Heart left ventricle (tissue), 16 donors: ENCODE results near the gene SMCO3. TPM values are rescaled to one million over a fixed set of nuclear protein-coding genes. Genes with fewer than 3 reads are reported as not detected.
A peak's percentile ranks its signal among the peaks of the same experiment; 100 is the strongest.

Experiments used
- ATAC-seq, 4 donors: fragments of 200-7000 bp; cut with Tn5 transposase; one replicate each; pipeline ENCODE4 v1.9.1; 2020 to 2022; ENCODE audit warnings: moderate library complexity in 4 of 4, mild to moderate bottlenecking in 3 of 4, moderate number of reproducible peaks in 1 of 4
- DNase-seq, 5 donors: peaks; one replicate each; pipeline ENCODE4 v3.0.0-alpha.2; 2020
- H3K27ac ChIP-seq, 12 donors: fragments of 200-600 bp; sonication (generic) in 4 of 12; one replicate each; pipeline versions ENCODE4 v1.5.0 to v1.8.0; 2016 to 2022; ENCODE audit warnings: mild to moderate bottlenecking in 2 of 12
- H3K27me3 ChIP-seq, 9 donors: fragments of 200-600 bp; sonication (generic) in 2 of 9; one replicate each; pipeline versions ENCODE4 v1.5.1 to v1.8.0; 2016 to 2022; ENCODE audit warnings: mild to moderate bottlenecking in 3 of 9
- H3K36me3 ChIP-seq, 9 donors: fragments of 200-600 bp; sonication (generic) in 2 of 9; one replicate each; pipeline versions ENCODE4 v1.5.0 to v1.8.0; 2018 to 2022; ENCODE audit warnings: mild to moderate bottlenecking in 2 of 9
- H3K4me1 ChIP-seq, 12 donors: fragments of 200-600 bp; sonication (generic) in 4 of 12; one replicate each; pipeline versions ENCODE4 v1.5.0 to v1.8.0; 2016 to 2022; ENCODE audit warnings: mild to moderate bottlenecking in 3 of 12
- H3K4me3 ChIP-seq, 12 donors: fragments of 200-600 bp; sonication (generic) in 4 of 12; one replicate each; pipeline versions ENCODE4 v1.5.0 to v1.8.0; 2017 to 2022; ENCODE audit warnings: mild to moderate bottlenecking in 9 of 12, moderate library complexity in 4 of 12
- H3K9me3 ChIP-seq, 12 donors: fragments of 200-600 bp; sonication (generic) in 4 of 12; one replicate each; pipeline versions ENCODE4 v1.5.0 to v1.8.0; 2016 to 2022; ENCODE audit warnings: mild to moderate bottlenecking in 1 of 12
- POLR2A ChIP-seq, 2 donors: fragments of 450-650 bp; IDR thresholded peaks; one replicate each; pipeline ENCODE4 v1.6.1; 2017; ENCODE audit warnings: antibody characterized with exemption in 2 of 2, mild to moderate bottlenecking in 2 of 2, moderate library complexity in 2 of 2
- WGBS, 4 donors: extraction: QIAGEN DNeasy Blood & Tissue Kit in 2 of 4; methylation state at CpG; one replicate each; pipeline versions ENCODE4 v1.1.5 to v1.1.7; 2013 to 2018; 5-methylcytosine and 5-hydroxymethylcytosine counted together
- intact Hi-C, 10 donors: fragments of 100-400 bp; cut with DNase I; formaldehyde crosslinking; loops; one replicate each; pipeline versions ENCODE4 v1.11.1 to v1.14.2; 2022
- polyA plus RNA-seq, 2 donors: library from polyadenylated mRNA; stranded (reverse); fragments of 200-250 nt; gene quantifications; one replicate each; pipeline ENCODE4 v1.2.3, GENCODE V29; 2013
- total RNA-seq, 9 donors: library from RNA; depleted of rRNA in 2 of 9; stranded (reverse); fragments of >200 nt in 2 of 9; fragmentation: NEBNext Ultra II Directional in 3 of 9; extraction: Animal tissue kit (Norgen Biotek cat#: 25700) in 3 of 9; gene quantifications; one replicate each; pipeline versions ENCODE4 v1.1.0 to v1.2.4, GENCODE V29; 2016 to 2023
- TF ChIP-seq, protein P1 (sequence below), 12 donors: fragments of 200-600 bp; sonication (generic) in 4 of 12; IDR thresholded peaks; one replicate each; pipeline versions ENCODE4 v1.5.0 to v1.8.0; 2018 to 2022; ENCODE audit warnings: antibody characterized with exemption in 12 of 12, mild to moderate bottlenecking in 5 of 12
- donor health status: ischemic (EF 13 %, LVEDD 7.1; RV severe dilation, severe dysfunction).
- donor health status: healthy with polysubstance abuse.
- donor health status: DM: no; HTN: yes; CAD: no.
- donor health status: DM: no; HTN: no; CAD: no.
- donor health status: ischemic (EF 25% LVEDD 6.9; RV normal size, moderate dysfunction).
- donor health status: ischemic (EF 25% LVEDD 5.7; RV mildly dilated, moderate dysfunction).
- donor health status: healthy.
- donor health status: DM: yes; HTN: yes; CAD: no.
- donor health status: ischemic (EF 35%, LVEDD 5.7; RV mildly dilated, moderate dysfunction).
- donor health status: nonischemic (EF 11% LVEDD 7.7; RV severe dilation, severe dysfunction).
- donor health status: DM: yes; HTN: yes; CAD: no.
- donor health status: PGD.
- donor health status: ischemic (EF 29% LVEDD 5.4; RV normal size, mild dysfunction).
- donor health status: nonischemic (EF 23%, LVEDD 6.1; RV moderate dilation, normal function).

Gene SMCO3
- total and polyA plus RNA-seq, 11 donors = 0.07 to 0.91 (median 0.17) TPM; not detected in 5

DNA sequence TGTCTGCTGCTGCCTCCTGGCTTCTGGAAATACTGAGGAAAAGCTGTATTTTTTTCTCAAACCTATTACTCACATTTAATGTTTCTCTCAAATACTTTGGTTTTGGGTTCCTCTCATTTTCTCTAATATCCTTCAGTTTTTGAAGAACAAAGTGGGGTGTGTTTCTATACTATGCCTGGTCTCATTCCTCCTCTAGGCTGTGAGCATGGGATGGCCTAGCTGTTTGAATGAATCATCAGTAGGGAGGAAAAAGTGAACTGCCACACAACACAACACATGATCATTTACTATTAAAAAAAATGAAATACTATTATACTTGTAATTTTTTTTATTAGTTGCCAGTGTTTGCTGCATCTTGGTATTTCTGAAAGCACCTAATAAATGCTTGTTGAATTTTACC is 11.3 kb upstream of the SMCO3 start:
- DNase-seq = no peak
- H3K27me3 ChIP-seq = no peaks in the 10 kb centered on the region
- H3K36me3 ChIP-seq = no peaks in the 10 kb centered on the region
- H3K4me1 ChIP-seq = peaks cover 0 to 15% (median 0%) of the 10 kb centered on the region in 12 donors
- no peak overlapping the region for H3K27ac ChIP-seq
- intact Hi-C loops = no loop called here
- TF ChIP-seq, protein P1, sequence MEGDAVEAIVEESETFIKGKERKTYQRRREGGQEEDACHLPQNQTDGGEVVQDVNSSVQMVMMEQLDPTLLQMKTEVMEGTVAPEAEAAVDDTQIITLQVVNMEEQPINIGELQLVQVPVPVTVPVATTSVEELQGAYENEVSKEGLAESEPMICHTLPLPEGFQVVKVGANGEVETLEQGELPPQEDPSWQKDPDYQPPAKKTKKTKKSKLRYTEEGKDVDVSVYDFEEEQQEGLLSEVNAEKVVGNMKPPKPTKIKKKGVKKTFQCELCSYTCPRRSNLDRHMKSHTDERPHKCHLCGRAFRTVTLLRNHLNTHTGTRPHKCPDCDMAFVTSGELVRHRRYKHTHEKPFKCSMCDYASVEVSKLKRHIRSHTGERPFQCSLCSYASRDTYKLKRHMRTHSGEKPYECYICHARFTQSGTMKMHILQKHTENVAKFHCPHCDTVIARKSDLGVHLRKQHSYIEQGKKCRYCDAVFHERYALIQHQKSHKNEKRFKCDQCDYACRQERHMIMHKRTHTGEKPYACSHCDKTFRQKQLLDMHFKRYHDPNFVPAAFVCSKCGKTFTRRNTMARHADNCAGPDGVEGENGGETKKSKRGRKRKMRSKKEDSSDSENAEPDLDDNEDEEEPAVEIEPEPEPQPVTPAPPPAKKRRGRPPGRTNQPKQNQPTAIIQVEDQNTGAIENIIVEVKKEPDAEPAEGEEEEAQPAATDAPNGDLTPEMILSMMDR (IDR thresholded peaks at IDR 0.05) = no peak
- TF ChIP-seq POLR2A (IDR thresholded peaks at IDR 0.05) = no peak
- no peaks in the 10 kb centered on the region for H3K9me3 ChIP-seq
- H3K4me3 ChIP-seq = no peak overlapping the region
- ATAC-seq = no peak

DNA sequence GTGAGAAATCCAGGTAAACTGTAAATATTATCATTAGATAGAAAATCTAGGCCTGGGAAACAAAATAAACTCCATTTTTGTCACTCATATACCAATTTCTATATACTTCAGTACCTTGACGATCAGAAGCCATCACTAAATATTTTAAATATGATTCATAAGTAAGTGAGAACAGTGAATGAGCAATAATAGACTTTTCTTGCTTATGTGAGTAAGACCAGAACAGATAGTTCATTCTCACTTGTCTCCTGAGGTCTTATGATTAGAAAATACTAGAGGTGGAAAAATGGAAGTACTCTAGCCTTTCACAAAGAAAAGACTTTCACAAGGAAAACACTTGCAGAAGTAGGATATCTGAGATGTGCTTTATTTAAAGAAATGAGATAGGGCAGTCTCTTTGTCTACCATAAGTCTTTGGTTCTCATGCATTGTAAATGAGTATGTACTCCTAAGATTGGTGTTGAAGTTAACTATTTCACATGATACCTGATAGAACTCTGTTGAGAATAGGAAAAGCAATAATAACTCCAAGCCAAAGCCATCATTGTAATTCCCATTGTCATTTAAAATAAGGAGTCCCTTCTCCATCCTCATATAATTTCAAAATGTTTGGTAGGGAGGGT is 10.1 kb upstream of the SMCO3 start:
- ATAC-seq = no peak

DNA sequence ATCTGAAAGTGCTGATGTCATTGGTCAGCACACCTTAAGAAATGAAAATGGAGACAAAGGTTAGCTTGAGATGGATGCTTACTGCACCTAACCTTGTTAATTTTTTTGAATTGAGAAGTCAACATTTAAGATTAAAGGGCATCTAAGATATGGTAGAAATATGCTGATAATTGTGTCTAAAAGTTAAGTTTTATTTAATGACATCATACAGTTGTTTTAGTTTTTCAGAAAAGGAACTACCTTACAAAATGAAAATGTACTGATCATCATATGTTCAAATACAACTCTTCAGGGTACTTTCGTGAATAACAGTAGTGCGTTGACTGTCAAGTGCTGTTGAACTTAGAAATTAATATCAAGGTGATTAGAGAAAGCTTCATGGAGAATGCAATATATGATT is 2.5 kb downstream of the SMCO3 start:
- peaks cover 0 to 10% (median 0%) of the 10 kb centered on the region in 12 donors for H3K4me1 ChIP-seq
- H3K4me3 ChIP-seq = no peak overlapping the region
- H3K27me3 ChIP-seq = no peaks in the 10 kb centered on the region
- WGBS, 4 donors = 91 to 96% (median 95%) methylated on average over 2 of the region's 2 CpGs
- DNase-seq = no peak
- H3K9me3 ChIP-seq = no peaks in the 10 kb centered on the region
- H3K27ac ChIP-seq = no peak overlapping the region
- no peak for TF ChIP-seq POLR2A (IDR thresholded peaks at IDR 0.05)
- TF ChIP-seq, protein P1 (IDR thresholded peaks at IDR 0.05) = no peak
- H3K36me3 ChIP-seq = no peaks in the 10 kb centered on the region
- intact Hi-C loops = no loop called here
- no peak for ATAC-seq

More for the DNA sequence above, 10.1 kb upstream of the SMCO3 start:
- no peak for DNase-seq
- H3K27ac ChIP-seq = no peak overlapping the region
- no peaks in the 10 kb centered on the region for H3K9me3 ChIP-seq
- intact Hi-C loops = no loop called here
- peaks cover 0 to 15% (median 0%) of the 10 kb centered on the region in 12 donors for H3K4me1 ChIP-seq
- 91 to 99% (median 95%) methylated on average over 1 of the region's 1 CpG for WGBS, 4 donors
- TF ChIP-seq, protein P1 (IDR thresholded peaks at IDR 0.05) = no peak
- TF ChIP-seq POLR2A (IDR thresholded peaks at IDR 0.05) = no peak
- no peak overlapping the region for H3K4me3 ChIP-seq
- H3K36me3 ChIP-seq = no peaks in the 10 kb centered on the region
- no peaks in the 10 kb centered on the region for H3K27me3 ChIP-seq

DNA sequence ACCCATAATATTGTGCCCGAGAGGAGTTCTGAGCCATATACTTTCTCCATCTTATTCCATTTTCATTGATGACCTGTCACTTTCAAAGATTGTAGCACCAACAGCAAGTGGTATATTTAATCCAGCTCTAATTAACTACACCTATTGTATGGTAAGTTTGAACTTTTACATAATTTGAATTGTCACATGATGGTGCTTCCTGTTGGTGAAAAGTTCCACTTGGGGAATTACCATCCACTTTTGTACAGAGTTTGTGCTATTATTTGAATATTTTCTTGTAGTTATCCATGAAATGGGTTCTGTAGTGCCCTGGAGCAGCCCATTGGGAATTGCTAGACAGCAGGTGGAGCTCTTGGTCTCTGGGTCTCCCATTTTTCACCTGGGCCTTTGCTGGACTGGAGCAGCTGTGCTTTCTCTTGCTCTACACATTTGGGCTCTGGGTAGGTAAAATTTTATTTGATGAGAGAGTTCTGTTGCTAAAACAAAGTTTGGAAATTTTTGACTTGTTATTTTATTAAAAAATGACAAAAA is 3.0 kb downstream of the SMCO3 start:
- H3K4me1 ChIP-seq = peaks cover 0 to 10% (median 0%) of the 10 kb centered on the region in 12 donors
- DNase-seq (no peak), ATAC-seq (peak in 2 of 4 donors; percentile 32 to 58)
- no peaks in the 10 kb centered on the region for H3K27me3 ChIP-seq
- intact Hi-C loops = no loop called here
- no peak overlapping the region for H3K27ac ChIP-seq
- no peaks in the 10 kb centered on the region for H3K36me3 ChIP-seq
- no peak for TF ChIP-seq POLR2A (IDR thresholded peaks at IDR 0.05)
- TF ChIP-seq, protein P1 (IDR thresholded peaks at IDR 0.05) = peak; percentile 13 to 52 (median 34)
- H3K4me3 ChIP-seq = no peak overlapping the region
- WGBS, 4 donors = 94 to 100% (median 97%) methylated on average over 1 of the region's 1 CpG
- H3K9me3 ChIP-seq = no peaks in the 10 kb centered on the region
